ENCODE measurements around the gene SEC63.
"Not testable (repeated sequence)": the region's sequence is repeated elsewhere in the genome, so short reads cannot be mapped to it uniquely, and the experiment has no call there.

Gene SEC63

DNA sequence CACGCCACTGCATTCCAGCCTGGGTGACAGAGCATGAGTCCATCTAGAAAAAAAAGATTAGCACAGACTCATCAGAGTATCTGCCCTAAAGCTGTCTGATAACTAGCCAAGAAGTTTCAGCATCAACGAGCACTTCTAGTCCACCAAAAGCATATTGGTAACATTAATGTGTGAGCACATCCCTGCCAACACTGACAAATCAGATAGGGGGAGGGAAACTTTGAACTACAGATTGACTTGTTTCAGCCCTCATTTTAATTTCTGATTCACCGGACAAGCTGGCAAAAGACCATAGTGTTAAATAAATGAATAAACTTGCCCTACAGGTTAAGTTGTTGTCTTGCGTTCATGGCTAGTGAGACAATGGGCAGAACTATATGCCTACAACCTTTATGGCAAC lies 7.7 kb upstream of the SEC63 start:
- H3K4me3 ChIP-seq (ENCODE audit: low read depth, low read length): no peak overlapping the region
- no peak for DNase-seq (ENCODE audit: low read depth)
- in situ Hi-C loops (cut with HindIII; ENCODE audit: low sequenced_read_pairs): no loop called here
- TF ChIP-seq, protein P1, sequence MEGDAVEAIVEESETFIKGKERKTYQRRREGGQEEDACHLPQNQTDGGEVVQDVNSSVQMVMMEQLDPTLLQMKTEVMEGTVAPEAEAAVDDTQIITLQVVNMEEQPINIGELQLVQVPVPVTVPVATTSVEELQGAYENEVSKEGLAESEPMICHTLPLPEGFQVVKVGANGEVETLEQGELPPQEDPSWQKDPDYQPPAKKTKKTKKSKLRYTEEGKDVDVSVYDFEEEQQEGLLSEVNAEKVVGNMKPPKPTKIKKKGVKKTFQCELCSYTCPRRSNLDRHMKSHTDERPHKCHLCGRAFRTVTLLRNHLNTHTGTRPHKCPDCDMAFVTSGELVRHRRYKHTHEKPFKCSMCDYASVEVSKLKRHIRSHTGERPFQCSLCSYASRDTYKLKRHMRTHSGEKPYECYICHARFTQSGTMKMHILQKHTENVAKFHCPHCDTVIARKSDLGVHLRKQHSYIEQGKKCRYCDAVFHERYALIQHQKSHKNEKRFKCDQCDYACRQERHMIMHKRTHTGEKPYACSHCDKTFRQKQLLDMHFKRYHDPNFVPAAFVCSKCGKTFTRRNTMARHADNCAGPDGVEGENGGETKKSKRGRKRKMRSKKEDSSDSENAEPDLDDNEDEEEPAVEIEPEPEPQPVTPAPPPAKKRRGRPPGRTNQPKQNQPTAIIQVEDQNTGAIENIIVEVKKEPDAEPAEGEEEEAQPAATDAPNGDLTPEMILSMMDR (IDR thresholded peaks at IDR 0.05; ENCODE audit: low read depth, low read length, missing control alignments): no peak

GRCh38 chr6:107962723-107963122 lies 4.7 kb upstream of the SEC63 start:
- in situ Hi-C loops (cut with HindIII; ENCODE audit: low sequenced_read_pairs): no loop called here
- DNase-seq (ENCODE audit: low read depth): no peak
- H3K4me3 ChIP-seq (ENCODE audit: low read depth, low read length): no peak overlapping the region
- TF ChIP-seq, protein P1 (IDR thresholded peaks at IDR 0.05; ENCODE audit: low read depth, low read length, missing control alignments): no peak

- no peak overlapping the region for H3K4me3 ChIP-seq (ENCODE audit: low read depth, low read length)
- TF ChIP-seq, protein P1 (IDR thresholded peaks at IDR 0.05; ENCODE audit: low read depth, low read length, missing control alignments): no peak
- no peak for DNase-seq (ENCODE audit: low read depth)
- in situ Hi-C loops (cut with HindIII; ENCODE audit: low sequenced_read_pairs): no loop called here
Observed at GRCh38 chr6:107959392-107959791, 1.4 kb upstream of the SEC63 start.

DNA sequence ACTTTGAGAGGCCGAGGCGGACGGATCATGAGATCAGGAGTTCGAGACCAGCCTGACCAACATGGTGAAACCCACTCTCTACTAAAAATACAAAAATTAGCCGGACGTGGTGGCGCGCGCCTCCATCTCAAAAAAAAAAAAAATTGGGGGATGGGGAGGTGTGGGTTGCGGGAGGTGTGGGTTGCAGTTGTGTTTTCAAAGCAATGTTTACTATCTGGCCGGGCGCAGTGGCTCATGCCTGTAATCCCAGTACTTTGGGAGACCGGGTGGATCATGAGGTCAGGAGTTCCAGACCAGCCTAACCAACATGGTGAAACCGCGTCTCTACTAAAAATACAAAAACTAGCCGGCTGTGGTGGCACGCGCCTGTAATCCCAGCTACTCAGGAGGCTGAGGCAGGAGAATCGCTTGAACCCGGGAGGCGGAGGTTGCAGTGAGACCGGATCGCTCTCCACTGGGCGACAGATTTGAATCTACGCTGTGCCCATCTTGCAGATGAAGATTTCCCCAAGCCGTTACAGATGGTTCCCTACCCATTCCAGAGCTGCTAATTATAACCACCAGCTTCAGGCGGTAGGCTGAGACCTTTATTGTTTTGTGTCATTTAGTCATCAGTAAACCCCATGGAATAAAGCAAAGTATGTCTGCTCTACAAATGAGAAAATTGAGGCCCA lies 818 bp upstream of the SEC63 start:
- in situ Hi-C loops (cut with HindIII; ENCODE audit: low sequenced_read_pairs); DNase-seq (ENCODE audit: low read depth): not testable (repeated sequence)
- peak overlapping the region; percentile 58 for H3K4me3 ChIP-seq (ENCODE audit: low read depth, low read length)

DNA sequence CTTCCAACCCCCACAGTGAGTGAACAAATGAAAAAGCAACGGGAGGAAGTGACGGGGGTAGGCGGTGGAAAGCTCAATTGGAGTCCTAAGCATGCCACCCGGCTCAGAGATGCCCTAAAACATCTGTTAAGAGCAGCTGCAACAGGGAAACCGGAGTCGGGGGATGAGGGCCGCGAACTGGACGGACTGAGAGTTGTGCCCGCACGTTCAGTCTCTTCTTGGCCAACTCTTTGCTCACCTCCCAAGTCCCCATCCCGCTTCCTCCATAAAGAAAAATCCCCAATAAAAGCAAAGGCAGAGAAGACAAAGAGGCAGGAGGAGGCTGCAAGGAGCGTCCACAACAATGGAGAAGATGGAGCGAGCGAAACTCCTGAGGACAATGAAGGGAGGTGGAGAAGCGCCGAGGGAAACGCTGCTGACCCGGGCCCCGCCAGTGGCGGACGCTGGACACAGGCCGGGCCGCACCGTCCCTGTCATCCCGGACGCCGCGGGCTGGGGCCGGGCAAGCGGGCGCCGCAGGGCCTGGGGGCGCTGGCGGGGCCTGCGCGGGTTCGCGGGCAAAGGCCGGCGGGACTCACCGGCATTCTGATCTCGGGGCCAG lies 600 bp downstream of the SEC63 start:
- TF ChIP-seq, protein P1 (IDR thresholded peaks at IDR 0.05; ENCODE audit: low read depth, low read length, missing control alignments): no peak
- peak; percentile 47 for DNase-seq (ENCODE audit: low read depth)
- in situ Hi-C loops (cut with HindIII; ENCODE audit: low sequenced_read_pairs): no loop called here
- H3K4me3 ChIP-seq (ENCODE audit: low read depth, low read length): peak overlapping the region; percentile 58

GRCh38 chr6:107956586-107957307 lies 1.3 kb downstream of the SEC63 start:
- DNase-seq (ENCODE audit: low read depth): no peak
- in situ Hi-C loops (cut with HindIII; ENCODE audit: low sequenced_read_pairs): no loop called here
- TF ChIP-seq, protein P1 (IDR thresholded peaks at IDR 0.05; ENCODE audit: low read depth, low read length, missing control alignments): no peak
- peak overlapping the region; percentile 58 for H3K4me3 ChIP-seq (ENCODE audit: low read depth, low read length)

DNA sequence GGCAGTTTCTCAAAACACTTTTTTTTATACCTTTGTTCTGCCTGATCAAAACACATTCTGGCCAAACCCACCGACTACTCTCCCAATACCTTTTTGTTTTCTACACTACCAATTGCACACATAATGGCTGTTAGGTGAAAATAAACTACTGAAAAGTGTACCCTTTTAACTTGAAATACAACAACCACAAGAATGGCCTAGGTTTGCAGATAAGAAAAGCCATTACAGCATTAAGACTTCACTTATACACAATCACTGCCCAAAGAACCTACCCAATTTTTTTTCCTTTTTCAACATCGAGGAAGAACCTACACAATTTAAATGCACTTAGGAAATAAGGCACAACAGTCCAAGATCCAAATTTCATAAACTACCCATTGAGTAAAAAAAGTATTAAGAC lies 1.8 kb downstream of the SEC63 start:
- in situ Hi-C loops (cut with HindIII; ENCODE audit: low sequenced_read_pairs): no loop called here
- TF ChIP-seq, protein P1 (IDR thresholded peaks at IDR 0.05; ENCODE audit: low read depth, low read length, missing control alignments): no peak
- no peak for DNase-seq (ENCODE audit: low read depth)
- H3K4me3 ChIP-seq (ENCODE audit: low read depth, low read length): peak overlapping the region; percentile 58

- H3K4me3 ChIP-seq (ENCODE audit: low read depth, low read length); in situ Hi-C loops (cut with HindIII; ENCODE audit: low sequenced_read_pairs); DNase-seq (ENCODE audit: low read depth): not testable (repeated sequence)
Observed at GRCh38 chr6:107953858-107954414, 4.1 kb downstream of the SEC63 start.
